ENCODE results near the gene PRKCH.

Gene PRKCH

DNA sequence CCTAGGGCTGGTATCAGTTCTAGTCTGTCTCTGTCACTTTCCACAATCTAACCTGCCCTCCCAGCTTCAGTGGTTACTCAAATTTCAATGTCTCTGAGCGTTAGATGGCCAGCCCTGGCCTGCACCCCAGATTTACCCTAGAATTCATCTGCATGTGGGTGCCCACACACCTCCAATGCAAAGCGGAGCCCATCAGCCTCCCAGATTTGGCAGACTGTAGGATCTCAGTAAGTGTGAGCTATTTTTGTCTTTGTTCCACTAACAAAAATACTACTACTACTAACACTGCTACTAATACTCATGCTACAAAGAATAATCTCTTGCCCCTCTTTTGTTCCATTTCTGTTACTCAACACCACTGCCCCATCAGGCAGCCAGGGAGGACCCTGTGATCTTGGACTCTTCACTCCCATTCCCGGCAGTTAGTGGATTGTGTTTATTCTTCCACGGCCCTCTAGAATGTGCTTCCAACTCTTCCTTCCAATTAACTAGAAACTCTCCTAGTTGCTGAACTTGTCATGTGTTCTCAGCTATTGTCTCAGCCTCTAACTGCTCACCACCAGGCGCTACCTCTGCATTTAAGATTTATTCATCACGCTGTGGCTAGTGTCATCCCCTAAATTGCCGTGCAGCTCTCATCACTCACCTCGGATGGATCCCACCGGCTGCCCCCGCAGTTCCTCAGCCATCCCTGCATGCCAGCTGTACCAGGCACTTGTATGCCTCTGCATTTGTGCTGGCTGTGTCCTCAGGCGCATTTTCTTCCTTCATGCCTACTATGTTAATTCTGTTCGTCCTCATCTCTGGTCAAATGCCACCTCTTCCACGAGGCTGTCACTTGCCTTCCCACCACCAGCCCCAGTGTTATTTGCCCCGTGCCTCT, 223.3 kb downstream of the PRKCH start:
- no peak overlapping the region for H3K9ac ChIP-seq (ENCODE audit: low read depth, low read length)
- no peak overlapping the region for H3K4me2 ChIP-seq (ENCODE audit: low read length)
- no peaks in the 10 kb centered on the region for H3K36me3 ChIP-seq (ENCODE audit: insufficient read depth, low read length)
- H3K4me3 ChIP-seq (ENCODE audit: low read length), result no peak overlapping the region
- H3K4me1 ChIP-seq (ENCODE audit: control insufficient read depth, insufficient read depth, low read length), result peaks cover 65% of the 10 kb centered on the region
- no peaks in the 10 kb centered on the region for H3K27me3 ChIP-seq (ENCODE audit: control insufficient read depth, insufficient read depth, low read length)
- H3K9me3 ChIP-seq (replicated peaks; ENCODE audit: low read length), result no peaks in the 10 kb centered on the region

DNA sequence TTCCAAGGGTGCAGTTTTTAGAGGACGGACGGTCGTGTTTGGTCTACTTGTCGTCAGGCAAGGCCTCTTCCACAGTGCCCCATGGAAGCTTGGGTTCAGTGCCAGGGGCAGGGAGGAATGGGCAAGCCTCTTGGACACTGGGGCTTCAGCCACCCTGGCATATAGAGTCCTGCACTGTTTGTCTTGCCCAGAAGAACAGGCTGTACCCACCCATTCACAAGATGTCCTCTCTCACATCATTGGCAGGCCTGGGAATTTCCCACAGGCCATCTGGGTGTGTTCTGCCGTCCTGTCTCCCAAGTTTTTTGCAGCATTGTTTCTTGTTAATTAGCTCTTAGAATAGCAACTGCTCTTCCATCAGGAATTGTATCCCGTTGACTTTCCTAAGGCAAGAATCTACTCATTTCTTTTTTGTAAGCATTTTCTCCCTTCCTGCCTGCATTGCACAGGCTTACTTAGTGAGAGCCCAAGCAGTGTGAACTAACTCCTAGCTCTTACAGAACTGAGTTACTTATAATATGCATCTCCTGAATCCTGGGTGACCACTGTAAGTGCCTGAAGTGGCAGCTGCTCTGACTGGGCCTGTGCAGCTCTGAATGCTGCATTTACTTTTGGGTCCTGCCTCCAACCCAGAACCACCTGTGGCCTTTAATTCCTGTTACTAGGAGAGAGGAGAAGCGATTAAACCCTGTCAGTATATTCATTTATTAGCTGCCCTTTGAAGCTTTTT, 224.5 kb downstream of the PRKCH start:
- Histone ChIP-seq H3K4me3 (ENCODE audit: low read length) (no peak overlapping the region), H3K4me2 (ENCODE audit: low read length) (no peak overlapping the region), H3K36me3 (ENCODE audit: insufficient read depth, low read length) (no peaks in the 10 kb centered on the region), H3K27me3 (ENCODE audit: control insufficient read depth, insufficient read depth, low read length) (no peaks in the 10 kb centered on the region), H3K4me1 (ENCODE audit: control insufficient read depth, insufficient read depth, low read length) (peaks cover 66% of the 10 kb centered on the region), H3K9ac (ENCODE audit: low read depth, low read length) (peak overlapping the region; percentile 70), H3K9me3 (replicated peaks; ENCODE audit: low read length) (no peaks in the 10 kb centered on the region)

DNA sequence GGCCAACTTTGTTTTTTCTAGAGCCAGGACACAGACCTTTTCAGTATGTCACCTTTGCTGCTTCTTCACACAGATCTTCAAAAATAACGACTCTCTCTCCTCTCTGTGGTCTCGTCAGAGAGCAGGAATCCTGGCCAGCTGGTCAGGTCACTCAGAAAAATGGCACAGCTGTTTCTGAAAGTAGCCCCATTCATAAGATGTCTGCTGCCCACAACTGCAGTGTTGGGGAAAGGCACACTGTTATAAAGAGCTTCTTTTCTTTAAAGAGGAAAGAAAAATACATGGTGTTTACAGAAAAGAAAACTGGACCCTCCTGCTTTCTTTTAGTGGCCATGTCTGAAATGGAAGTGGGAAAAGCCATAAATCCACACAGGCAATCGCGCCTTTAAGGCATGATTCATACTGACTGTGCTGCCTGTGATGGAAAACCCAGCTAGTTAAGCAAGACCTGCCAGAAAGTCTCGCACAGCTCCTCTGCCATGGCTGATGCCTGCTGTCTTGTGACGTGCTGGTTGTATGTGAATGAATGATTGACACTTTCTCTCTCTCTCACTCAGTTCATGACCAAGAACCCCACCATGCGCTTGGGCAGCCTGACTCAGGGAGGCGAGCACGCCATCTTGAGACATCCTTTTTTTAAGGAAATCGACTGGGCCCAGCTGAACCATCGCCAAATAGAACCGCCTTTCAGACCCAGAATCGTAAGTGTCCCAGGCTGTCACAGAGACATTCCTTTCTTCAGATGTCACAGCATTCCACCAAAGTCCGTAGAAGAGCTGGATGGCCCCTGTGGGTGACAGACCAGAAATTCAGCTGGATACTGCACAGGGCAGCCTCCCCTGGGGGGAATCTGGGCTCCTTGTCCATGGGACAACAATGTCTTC, 226.0 kb downstream of the PRKCH start:
- Histone ChIP-seq H3K4me3 (ENCODE audit: low read length) (peak overlapping the region; percentile 20), H3K9me3 (replicated peaks; ENCODE audit: low read length) (no peaks in the 10 kb centered on the region), H3K36me3 (ENCODE audit: insufficient read depth, low read length) (no peaks in the 10 kb centered on the region), H3K27me3 (ENCODE audit: control insufficient read depth, insufficient read depth, low read length) (no peaks in the 10 kb centered on the region), H3K9ac (ENCODE audit: low read depth, low read length) (peak overlapping the region; percentile 70), H3K4me2 (ENCODE audit: low read length) (peak overlapping the region; percentile 36), H3K4me1 (ENCODE audit: control insufficient read depth, insufficient read depth, low read length) (peaks cover 71% of the 10 kb centered on the region)

GRCh38 chr14:61549425-61549824, 228.0 kb downstream of the PRKCH start:
- Histone ChIP-seq H3K36me3 (ENCODE audit: insufficient read depth, low read length) (no peaks in the 10 kb centered on the region), H3K9me3 (replicated peaks; ENCODE audit: low read length) (no peaks in the 10 kb centered on the region), H3K4me3 (ENCODE audit: low read length) (no peak overlapping the region), H3K27me3 (ENCODE audit: control insufficient read depth, insufficient read depth, low read length) (no peaks in the 10 kb centered on the region), H3K4me1 (ENCODE audit: control insufficient read depth, insufficient read depth, low read length) (peaks cover 72% of the 10 kb centered on the region), H3K4me2 (ENCODE audit: low read length) (no peak overlapping the region), H3K9ac (ENCODE audit: low read depth, low read length) (no peak overlapping the region)

GRCh38 chr14:61551384-61551783, 230.0 kb downstream of the PRKCH start:
- Histone ChIP-seq H3K4me3 (ENCODE audit: low read length) (no peak overlapping the region), H3K36me3 (ENCODE audit: insufficient read depth, low read length) (no peaks in the 10 kb centered on the region), H3K27me3 (ENCODE audit: control insufficient read depth, insufficient read depth, low read length) (no peaks in the 10 kb centered on the region)

DNA sequence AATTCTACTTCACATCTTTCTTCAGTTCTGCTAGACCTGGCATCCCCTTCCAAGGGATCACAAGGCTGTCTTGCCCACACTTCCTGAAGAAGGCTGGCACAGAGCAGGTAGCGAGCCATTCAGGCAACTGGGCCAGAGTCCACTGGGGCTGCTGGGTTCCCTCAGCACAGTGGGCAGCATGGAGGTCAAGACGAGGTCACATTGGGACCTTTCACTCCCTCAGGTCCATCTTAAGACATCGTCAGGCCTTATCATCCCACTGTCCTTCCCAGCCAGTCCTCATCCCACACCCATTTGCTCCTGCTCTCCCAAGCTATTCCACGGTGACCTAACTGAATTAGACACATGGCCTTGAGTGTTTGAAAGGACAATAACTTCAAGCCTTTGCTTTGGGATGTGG, 230.9 kb downstream of the PRKCH start:
- Histone ChIP-seq H3K4me2 (ENCODE audit: low read length) (no peak overlapping the region), H3K4me3 (ENCODE audit: low read length) (no peak overlapping the region), H3K9me3 (replicated peaks; ENCODE audit: low read length) (no peaks in the 10 kb centered on the region), H3K9ac (ENCODE audit: low read depth, low read length) (no peak overlapping the region), H3K4me1 (ENCODE audit: control insufficient read depth, insufficient read depth, low read length) (peaks cover 69% of the 10 kb centered on the region), H3K27me3 (ENCODE audit: control insufficient read depth, insufficient read depth, low read length) (no peaks in the 10 kb centered on the region), H3K36me3 (ENCODE audit: insufficient read depth, low read length) (no peaks in the 10 kb centered on the region)

More at GRCh38 chr14:61551384-61551783, 230.0 kb downstream of the PRKCH start:
- Histone ChIP-seq H3K4me2 (ENCODE audit: low read length) (no peak overlapping the region), H3K4me1 (ENCODE audit: control insufficient read depth, insufficient read depth, low read length) (peaks cover 73% of the 10 kb centered on the region), H3K9ac (ENCODE audit: low read depth, low read length) (no peak overlapping the region), H3K9me3 (replicated peaks; ENCODE audit: low read length) (no peaks in the 10 kb centered on the region)

DNA sequence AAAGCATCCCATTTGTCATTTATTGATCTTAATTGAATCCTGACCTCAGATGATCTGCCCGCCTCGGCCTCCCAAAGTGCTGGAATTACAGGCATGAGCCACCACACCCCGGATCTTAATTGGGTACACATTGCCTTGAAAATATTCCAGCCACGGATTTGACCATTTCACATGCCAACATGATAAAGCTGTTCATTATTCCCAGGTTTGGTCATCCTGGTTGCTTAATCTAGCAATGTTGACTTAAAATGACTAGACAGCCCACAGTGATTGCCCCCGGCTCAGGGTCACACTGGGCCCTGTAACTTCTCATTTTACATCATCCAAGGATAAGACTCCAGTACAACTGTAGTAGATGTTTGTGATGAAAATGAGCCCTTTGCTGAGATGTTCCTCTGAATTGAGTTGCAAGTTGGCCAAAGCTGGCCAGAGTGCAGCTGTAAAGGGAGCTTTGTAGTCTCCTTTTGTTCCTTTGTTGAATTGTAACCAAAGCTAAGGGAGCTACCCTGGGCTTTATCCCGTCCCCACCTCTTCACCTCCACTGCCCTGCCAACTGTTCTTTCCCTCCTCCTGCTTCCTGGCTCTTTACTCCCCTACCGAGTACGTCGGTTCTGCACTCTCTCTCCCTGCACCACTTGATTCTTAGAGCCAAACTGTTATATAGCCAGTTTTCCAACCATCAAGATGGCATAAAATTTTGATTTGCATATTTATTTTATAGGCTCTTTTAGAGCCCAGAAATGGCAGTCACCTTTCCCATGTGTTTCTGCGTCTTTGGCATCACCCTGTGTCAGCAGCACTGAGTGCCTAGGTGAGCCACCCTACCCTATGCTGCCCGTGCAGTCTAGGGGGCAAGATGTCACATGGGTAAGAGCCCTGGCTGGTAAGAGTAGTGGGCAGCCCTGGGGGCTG, 232.6 kb downstream of the PRKCH start:
- Histone ChIP-seq H3K36me3 (ENCODE audit: insufficient read depth, low read length) (no peaks in the 10 kb centered on the region), H3K9me3 (replicated peaks; ENCODE audit: low read length) (no peaks in the 10 kb centered on the region), H3K9ac (ENCODE audit: low read depth, low read length) (peak overlapping the region; percentile 83), H3K4me1 (ENCODE audit: control insufficient read depth, insufficient read depth, low read length) (peaks cover 64% of the 10 kb centered on the region), H3K4me3 (ENCODE audit: low read length) (peak overlapping the region; percentile 9), H3K4me2 (ENCODE audit: low read length) (peak overlapping the region; percentile 50), H3K27me3 (ENCODE audit: control insufficient read depth, insufficient read depth, low read length) (no peaks in the 10 kb centered on the region)

GRCh38 chr14:61555056-61555838, 233.9 kb downstream of the PRKCH start:
- Histone ChIP-seq H3K36me3 (ENCODE audit: insufficient read depth, low read length) (no peaks in the 10 kb centered on the region), H3K4me1 (ENCODE audit: control insufficient read depth, insufficient read depth, low read length) (peaks cover 67% of the 10 kb centered on the region), H3K4me3 (ENCODE audit: low read length) (peak overlapping the region; percentile 9), H3K9ac (ENCODE audit: low read depth, low read length) (peak overlapping the region; percentile 83), H3K27me3 (ENCODE audit: control insufficient read depth, insufficient read depth, low read length) (no peaks in the 10 kb centered on the region), H3K9me3 (replicated peaks; ENCODE audit: low read length) (no peaks in the 10 kb centered on the region), H3K4me2 (ENCODE audit: low read length) (peak overlapping the region; percentile 50)

DNA sequence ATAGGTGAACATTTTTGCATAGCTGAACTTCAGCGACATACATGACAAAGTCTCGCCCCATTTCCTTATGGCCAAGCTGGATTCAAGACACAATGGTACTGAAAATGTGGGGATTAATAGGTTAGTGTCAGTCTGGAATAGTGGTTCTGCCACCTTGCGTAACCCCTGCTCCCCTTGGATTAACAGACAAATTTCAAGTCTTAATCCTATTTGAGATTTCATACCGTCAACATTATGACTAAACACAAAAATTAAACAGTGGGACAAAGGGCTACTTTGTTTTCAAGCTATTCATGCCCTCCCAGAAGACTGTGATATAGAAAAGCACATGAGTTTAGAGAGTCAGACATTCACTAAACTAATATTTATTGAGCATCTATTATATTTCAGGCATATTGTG, 235.1 kb downstream of the PRKCH start:
- Histone ChIP-seq H3K36me3 (ENCODE audit: insufficient read depth, low read length) (no peaks in the 10 kb centered on the region), H3K27me3 (ENCODE audit: control insufficient read depth, insufficient read depth, low read length) (no peaks in the 10 kb centered on the region), H3K4me3 (ENCODE audit: low read length) (no peak overlapping the region), H3K9ac (ENCODE audit: low read depth, low read length) (no peak overlapping the region), H3K4me1 (ENCODE audit: control insufficient read depth, insufficient read depth, low read length) (peaks cover 79% of the 10 kb centered on the region), H3K9me3 (replicated peaks; ENCODE audit: low read length) (no peaks in the 10 kb centered on the region), H3K4me2 (ENCODE audit: low read length) (no peak overlapping the region)

DNA sequence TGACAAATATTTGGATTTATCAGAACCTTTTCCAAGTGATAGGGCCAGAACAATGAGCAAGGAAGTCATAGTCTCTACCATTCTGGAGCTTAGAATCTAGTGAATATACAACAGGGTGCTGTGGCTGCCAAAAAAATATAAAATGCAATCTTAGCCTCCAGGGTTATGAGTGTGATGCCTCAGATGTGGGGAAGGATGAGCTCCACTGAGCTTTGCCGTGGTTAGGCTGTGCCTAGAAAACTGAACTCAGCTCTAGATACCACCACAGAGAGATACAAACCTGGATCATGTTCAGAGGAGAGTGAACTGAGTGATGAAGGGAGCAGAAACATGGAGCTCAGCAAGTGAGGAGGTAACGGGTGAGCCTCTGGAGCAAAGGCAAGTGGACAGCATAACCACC, 235.9 kb downstream of the PRKCH start:
- H3K9ac ChIP-seq (ENCODE audit: low read depth, low read length), result no peak overlapping the region
- no peaks in the 10 kb centered on the region for H3K9me3 ChIP-seq (replicated peaks; ENCODE audit: low read length)
- H3K36me3 ChIP-seq (ENCODE audit: insufficient read depth, low read length), result no peaks in the 10 kb centered on the region
- no peak overlapping the region for H3K4me2 ChIP-seq (ENCODE audit: low read length)
- H3K4me3 ChIP-seq (ENCODE audit: low read length), result no peak overlapping the region
- H3K27me3 ChIP-seq (ENCODE audit: control insufficient read depth, insufficient read depth, low read length), result no peaks in the 10 kb centered on the region
- peaks cover 84% of the 10 kb centered on the region for H3K4me1 ChIP-seq (ENCODE audit: control insufficient read depth, insufficient read depth, low read length)

Measured in skeletal muscle satellite cell (primary cell).